Sigmoid colon (tissue), 7 donors: ENCODE results near the gene TNNC1. TPM values are rescaled to one million over a fixed set of nuclear protein-coding genes. Genes with fewer than 3 reads are reported as not detected.

Source experiments
- DNase-seq: peaks from one replicate; pipeline ENCODE4 v3.0.0-alpha.2; 2019
- H3K27ac ChIP-seq, 4 donors: fragments of 200-600 bp; sonication (generic); one replicate each; pipeline ENCODE4 v1.5.1; 2016 to 2019; ENCODE audit warnings: mild to moderate bottlenecking in 1 of 4
- H3K27me3 ChIP-seq, 3 donors: fragments of 200-600 bp; sonication (generic); one replicate each; pipeline ENCODE4 v1.5.1; 2019; ENCODE audit warnings: mild to moderate bottlenecking in 1 of 3
- H3K36me3 ChIP-seq, 4 donors: fragments of 200-600 bp; sonication (generic); one replicate each; pipeline ENCODE4 v1.5.1; 2016 to 2019
- H3K4me1 ChIP-seq, 4 donors: fragments of 200-600 bp; sonication (generic); one replicate each; pipeline ENCODE4 v1.5.1; 2017 to 2019
- H3K4me3 ChIP-seq, 4 donors: fragments of 200-600 bp; sonication (generic); one replicate each; pipeline ENCODE4 v1.5.1; 2017 to 2019; ENCODE audit warnings: mild to moderate bottlenecking in 2 of 4, moderate library complexity in 1 of 4
- H3K9me3 ChIP-seq, 4 donors: fragments of 200-600 bp in 3 of 4; sonication (generic) in 3 of 4; one replicate each; pipeline versions ENCODE4 v1.5.1 to v1.6.1; 2013 to 2019
- CTCF ChIP-seq, 4 experiments: fragments of 450-650 bp in 3 of 4; fragments of 200-600 bp in 1 of 4; IDR thresholded peaks; one replicate each; pipeline ENCODE4 v1.5.1; 2016 to 2019; ENCODE audit warnings: antibody characterized with exemption in 4 of 4, mild to moderate bottlenecking in 3 of 4, moderate library complexity in 2 of 4
- EP300 ChIP-seq, 4 donors: sonication (generic); formaldehyde crosslinking; IDR thresholded peaks; one replicate each; pipeline ENCODE4 v1.6.1; 2017; ENCODE audit warnings: antibody characterized with exemption in 4 of 4
- POLR2A ChIP-seq, 2 donors: fragments of 450-650 bp; IDR thresholded peaks; one replicate each; pipeline ENCODE4 v1.6.1; 2016; ENCODE audit warnings: antibody characterized with exemption in 2 of 2, mild to moderate bottlenecking in 2 of 2, moderate library complexity in 2 of 2
- POLR2AphosphoS5 ChIP-seq, 4 donors: sonication (generic); formaldehyde crosslinking; IDR thresholded peaks; one replicate each; pipeline ENCODE4 v1.6.1; 2017; ENCODE audit warnings: antibody characterized with exemption in 4 of 4
- WGBS, 2 donors: extraction: QIAGEN DNeasy Blood & Tissue Kit; methylation state at CpG; one replicate each; pipeline ENCODE4 v1.1.7; 2013; 5-methylcytosine and 5-hydroxymethylcytosine counted together
- intact Hi-C: fragments of 100-400 bp; cut with DNase I; formaldehyde crosslinking; loops from one replicate; pipeline ENCODE4 v1.15.1; 2023
- polyA plus RNA-seq, 3 donors: library from polyadenylated mRNA; stranded (reverse); fragments of 200-250 nt; gene quantifications; one replicate each; pipeline ENCODE4 v1.2.3, GENCODE V29; 2013
- total RNA-seq, 4 donors: library from RNA; depleted of rRNA; stranded (reverse); fragments of >200 nt; gene quantifications; one replicate each; pipeline ENCODE4 v1.1.0, GENCODE V29; 2016
- donor health status: healthy with polysubstance abuse.
- donor health status: Bipolar disorder and iron deficiency.
- donor health status: healthy.

TNNC1 gene
- 1 to 10 TPM in 1 of 4 donors, under 1 TPM in 1, not detected in 2; 0.99 to 2.9 TPM for total RNA-seq
- polyA plus RNA-seq, result 10 to 100 TPM in 2 of 3 donors, 1 to 10 TPM in 1; 2.6 to 34.2 (median 23.6) TPM

- intact Hi-C loops, result no loop called here
- H3K36me3 ChIP-seq, result peaks cover 0 to 13% (median 11%) of the 10 kb centered on the region in 4 donors
- no peaks in the 10 kb centered on the region for H3K9me3 ChIP-seq
- H3K27me3 ChIP-seq, result no peaks in the 10 kb centered on the region
- no peak for DNase-seq
- H3K27ac ChIP-seq, result peak within 1 kb of the TSS; percentile 93 to 95 (median 94)
- peaks cover 0 to 34% (median 27%) of the 10 kb centered on the region in 4 donors for H3K4me1 ChIP-seq
- TF ChIP-seq EP300 (IDR thresholded peaks at IDR 0.05) (no peak), POLR2AphosphoS5 (IDR thresholded peaks at IDR 0.05) (no peak), POLR2A (IDR thresholded peaks at IDR 0.05) (no peak), CTCF (IDR thresholded peaks at IDR 0.05) (no peak)
- 55 to 71% methylated on average over 16 of the region's 16 CpGs for WGBS, 2 donors
- peak within 1 kb of the TSS; percentile 95 to 96 (median 96) for H3K4me3 ChIP-seq
These were observed at the start of gene TNNC1 for GRCh38 chr3:52453496-52454249. TSS of gene TNNC1 (minus strand) at chr3:52454041. CDS start at chr3:52454015, 26 bp downstream.

- no peaks in the 10 kb centered on the region for H3K27me3 ChIP-seq
- no peak overlapping the region for H3K27ac ChIP-seq
- 92 to 94% methylated on average over 11 of the region's 11 CpGs for WGBS, 2 donors
- intact Hi-C loops, result no loop called here
- no peaks in the 10 kb centered on the region for H3K9me3 ChIP-seq
- no peaks in the 10 kb centered on the region for H3K36me3 ChIP-seq
- no peak for TF ChIP-seq CTCF (IDR thresholded peaks at IDR 0.05)
- TF ChIP-seq POLR2AphosphoS5 (IDR thresholded peaks at IDR 0.05), result no peak
- no peak for TF ChIP-seq EP300 (IDR thresholded peaks at IDR 0.05)
- no peak overlapping the region for H3K4me3 ChIP-seq
- H3K4me1 ChIP-seq, result no peaks in the 10 kb centered on the region
- no peak for DNase-seq
These were observed 49.0 kb upstream of the TNNC1 start for GRCh38 chr3:52502808-52503350.

- Histone ChIP-seq H3K27ac (no peak overlapping the region), H3K27me3 (no peaks in the 10 kb centered on the region), H3K4me3 (no peak overlapping the region), H3K36me3 (no peaks in the 10 kb centered on the region), H3K4me1 (no peaks in the 10 kb centered on the region), H3K9me3 (no peaks in the 10 kb centered on the region)
- 89 to 91% methylated on average over 11 of the region's 11 CpGs for WGBS, 2 donors
- DNase-seq, result no peak
- no peak for TF ChIP-seq CTCF (IDR thresholded peaks at IDR 0.05)
- intact Hi-C loops, result no loop called here
These were observed 48.2 kb upstream of the TNNC1 start for GRCh38 chr3:52502001-52502400.

- no peak for TF ChIP-seq POLR2A (IDR thresholded peaks at IDR 0.05)
- TF ChIP-seq EP300 (IDR thresholded peaks at IDR 0.05), result no peak
- TF ChIP-seq CTCF (IDR thresholded peaks at IDR 0.05), result no peak
- no peak for TF ChIP-seq POLR2AphosphoS5 (IDR thresholded peaks at IDR 0.05)
- Histone ChIP-seq H3K36me3 (no peaks in the 10 kb centered on the region), H3K4me3 (no peak overlapping the region), H3K27me3 (no peaks in the 10 kb centered on the region), H3K27ac (no peak overlapping the region), H3K4me1 (peaks cover 0 to under 1% (median 0%) of the 10 kb centered on the region in 4 donors), H3K9me3 (no peaks in the 10 kb centered on the region)
- 62 to 79% methylated on average over 11 of the region's 11 CpGs for WGBS, 2 donors
- intact Hi-C loops, result no loop called here
- no peak for DNase-seq
These were observed 47.2 kb upstream of the TNNC1 start for GRCh38 chr3:52501046-52501445.
